Activated gamma-delta T cell treated with Interleukin-2 at 50 U/mL for 16 hours (primary cell): Measurements from ENCODE around the gene GARNL3.
A peak's percentile ranks its signal among the peaks of the same experiment; 100 is the strongest.

Experiments
- DNase-seq: peaks from one replicate; pipeline ENCODE4 v3.0.0-alpha.2; 2020

The GARNL3 gene

DNA sequence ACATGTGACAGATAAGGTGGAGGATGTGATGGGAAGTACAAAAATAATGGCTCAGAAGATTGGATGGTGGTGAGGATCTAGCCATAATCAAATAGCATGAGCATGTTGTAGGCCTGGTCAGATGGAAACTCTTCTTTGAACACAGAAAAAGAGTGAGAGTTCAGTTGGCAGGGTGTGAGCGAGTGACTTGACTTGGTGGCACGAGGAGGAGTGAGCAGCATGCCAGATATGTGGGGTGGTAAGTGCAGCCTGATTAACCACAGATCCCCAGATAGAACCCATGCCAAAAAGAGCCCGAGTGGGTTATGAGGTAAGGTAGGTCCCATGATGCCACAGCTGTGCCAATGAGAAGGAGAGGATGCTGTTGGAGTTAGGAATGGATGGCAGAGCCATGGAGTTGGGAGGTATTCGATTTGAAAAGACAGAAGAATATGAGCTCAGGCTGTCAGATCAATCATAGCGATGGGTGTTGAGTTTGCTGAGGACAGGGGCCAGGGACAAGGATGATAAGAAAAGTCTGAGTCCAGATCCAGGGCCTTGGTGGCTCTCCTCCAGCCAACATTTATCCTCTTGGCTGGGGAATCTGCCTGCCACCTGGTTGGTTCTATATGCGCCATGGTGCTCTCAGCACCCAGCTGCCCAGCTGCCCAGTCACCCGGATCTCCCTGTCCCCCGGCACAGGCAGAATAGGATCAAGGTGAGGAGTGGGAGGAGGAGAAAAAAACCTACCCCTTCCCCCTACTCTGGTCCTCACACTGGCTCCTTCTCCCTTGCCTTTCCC, 16.5 kb downstream of the GARNL3 start:
- DNase-seq = no peak

DNA sequence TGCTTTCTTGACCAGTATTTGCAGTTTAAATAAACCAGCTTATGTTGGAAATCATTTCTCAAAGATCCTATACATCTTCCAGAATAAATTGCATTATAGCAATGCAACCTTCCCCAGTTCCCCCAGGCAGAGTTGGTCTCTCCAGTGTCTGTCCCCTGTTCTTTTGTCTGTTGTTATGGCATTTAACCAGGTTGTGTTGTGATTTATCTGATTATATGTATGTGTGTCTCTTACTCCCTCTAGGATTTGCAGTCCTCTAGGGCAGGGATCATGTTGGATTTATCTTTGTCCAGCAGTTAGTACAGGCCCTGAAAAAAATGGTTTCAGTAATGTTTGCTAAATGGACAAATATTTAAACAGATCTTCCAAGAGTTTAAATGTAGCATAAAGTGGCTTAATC, 17.3 kb downstream of the GARNL3 start:
- no peak for DNase-seq

DNA sequence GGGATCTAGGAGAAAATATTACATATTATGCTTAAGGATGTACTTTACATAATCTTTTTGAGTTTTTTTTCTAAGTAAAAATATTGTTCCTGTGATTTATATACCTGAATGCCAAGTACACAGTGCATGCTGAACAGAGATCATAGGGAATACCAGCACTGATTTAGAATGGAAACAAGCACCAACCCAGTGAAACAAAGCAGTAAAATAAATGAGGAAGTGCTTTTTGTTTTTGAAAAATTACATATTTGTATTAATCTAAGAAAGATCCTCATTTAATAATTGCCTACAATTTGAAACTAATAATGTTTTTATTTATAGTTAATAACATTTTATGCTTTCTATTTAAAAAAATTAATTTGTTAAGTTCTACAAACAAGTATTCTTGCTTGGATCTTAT, 18.0 kb downstream of the GARNL3 start:
- DNase-seq = no peak

DNA sequence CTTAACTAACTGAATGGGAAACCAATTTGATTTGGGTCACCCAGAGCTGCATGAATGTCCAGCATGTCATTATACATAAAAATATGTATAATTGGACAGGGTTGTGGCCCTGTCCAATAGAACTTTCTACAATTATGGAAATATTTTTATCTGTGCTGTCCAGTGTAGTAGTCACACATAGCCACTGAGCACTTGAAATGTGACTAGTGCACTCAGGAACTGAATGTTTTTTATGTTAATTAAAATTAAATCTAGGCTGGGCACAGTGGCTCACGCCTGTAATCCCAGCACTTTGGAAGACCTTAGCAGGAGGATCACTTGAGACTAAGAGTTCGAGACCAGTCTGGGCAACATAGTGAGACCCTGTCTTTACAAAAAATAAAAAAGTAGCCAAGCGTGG, 18.6 kb downstream of the GARNL3 start:
- no peak for DNase-seq

DNA sequence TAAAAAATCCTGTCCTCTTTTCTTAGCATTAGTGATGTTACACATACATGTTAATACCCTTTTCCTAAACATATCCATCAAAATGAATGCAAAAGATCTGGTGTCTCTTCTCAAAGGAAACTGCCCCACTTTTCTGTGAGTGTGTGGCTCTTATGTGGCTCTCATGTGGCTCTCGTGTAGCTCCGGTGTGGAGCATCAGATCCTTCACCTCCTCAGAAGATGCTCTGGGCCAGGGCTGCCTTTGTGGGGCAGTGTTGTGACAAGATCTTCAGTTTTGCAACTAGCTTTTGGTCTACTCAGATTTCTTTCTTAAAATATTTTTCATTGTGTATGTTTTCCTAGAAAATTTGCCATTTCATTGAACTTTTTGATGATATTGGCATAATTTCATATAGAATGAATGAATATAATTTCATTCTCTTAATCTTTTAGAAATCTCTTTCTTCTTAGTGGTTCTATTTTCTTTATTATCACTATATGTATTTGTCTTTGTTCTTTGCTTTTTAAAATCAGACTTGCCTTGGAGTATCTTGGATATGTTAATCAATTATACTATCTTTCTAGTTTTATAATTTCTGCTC, 19.4 kb downstream of the GARNL3 start:
- no peak for DNase-seq

DNA sequence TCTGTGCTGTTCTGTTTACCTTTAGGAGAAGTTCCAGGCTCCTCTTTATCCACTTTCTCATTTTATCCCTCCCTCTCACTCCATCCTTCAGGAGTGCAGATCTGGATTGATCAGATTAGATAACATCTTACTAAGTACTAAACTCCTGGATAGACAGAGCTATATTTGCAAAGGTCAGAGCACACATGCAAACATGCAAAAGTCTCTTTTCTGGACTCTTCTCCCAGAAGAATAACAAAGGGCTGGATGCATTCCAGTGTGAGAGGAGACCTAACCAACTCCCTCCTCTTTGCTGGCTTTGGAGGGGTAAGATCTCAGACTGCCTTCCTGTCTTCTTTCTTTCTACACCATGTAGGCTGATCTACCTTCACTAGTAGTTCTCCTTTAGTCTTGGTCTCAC, 21.4 kb downstream of the GARNL3 start:
- DNase-seq = no peak

DNA sequence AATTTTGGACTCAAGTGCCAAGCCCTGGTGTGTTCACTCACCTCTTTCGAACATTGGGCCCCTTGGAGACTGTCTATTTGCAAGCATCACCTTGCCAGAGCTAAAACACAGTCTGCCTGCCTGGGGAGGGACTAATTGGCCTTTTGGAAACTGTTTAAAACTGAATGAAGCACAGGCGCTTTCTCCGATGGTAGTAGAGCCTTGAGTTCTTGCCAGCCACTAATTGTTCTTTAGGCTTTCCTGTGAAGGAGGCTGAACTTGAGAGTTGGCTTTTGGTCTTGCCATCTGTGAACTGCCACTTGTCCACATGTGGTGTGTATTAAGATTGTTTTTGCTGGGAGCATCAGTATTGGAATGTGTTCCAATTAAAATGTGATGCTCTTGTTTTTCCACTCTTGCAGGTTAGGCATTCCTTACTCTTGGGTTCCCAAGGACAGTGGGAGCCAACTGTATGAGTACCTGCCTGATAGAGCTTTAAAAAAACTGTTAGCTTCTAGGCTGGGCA, 26.0 kb downstream of the GARNL3 start:
- DNase-seq = no peak

DNA sequence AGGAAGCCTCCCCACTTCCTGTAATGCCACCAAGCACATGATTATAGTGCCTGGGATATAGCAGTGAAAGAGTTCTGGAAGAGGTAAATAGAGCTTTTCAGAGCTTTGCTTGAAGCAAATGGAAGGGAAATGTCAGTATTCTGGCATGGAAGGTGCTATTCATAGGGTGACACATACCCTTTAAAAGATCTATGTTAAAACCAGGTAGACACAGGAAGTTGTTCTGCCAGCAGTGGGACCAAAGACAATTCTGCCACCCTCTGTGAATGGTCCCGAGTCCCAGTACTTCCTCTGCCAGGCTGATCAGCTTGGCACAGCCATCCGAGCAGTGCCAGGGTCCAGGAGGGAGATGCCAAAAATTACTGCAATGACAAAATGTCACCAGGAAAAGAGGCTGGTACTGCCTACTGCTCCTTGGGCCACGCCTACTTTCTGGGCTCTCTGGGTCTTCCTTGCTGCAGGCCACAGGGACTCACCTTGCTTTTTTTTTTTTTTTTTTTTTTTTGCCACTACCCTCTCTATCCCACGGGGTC, 26.7 kb downstream of the GARNL3 start:
- DNase-seq = no peak

DNA sequence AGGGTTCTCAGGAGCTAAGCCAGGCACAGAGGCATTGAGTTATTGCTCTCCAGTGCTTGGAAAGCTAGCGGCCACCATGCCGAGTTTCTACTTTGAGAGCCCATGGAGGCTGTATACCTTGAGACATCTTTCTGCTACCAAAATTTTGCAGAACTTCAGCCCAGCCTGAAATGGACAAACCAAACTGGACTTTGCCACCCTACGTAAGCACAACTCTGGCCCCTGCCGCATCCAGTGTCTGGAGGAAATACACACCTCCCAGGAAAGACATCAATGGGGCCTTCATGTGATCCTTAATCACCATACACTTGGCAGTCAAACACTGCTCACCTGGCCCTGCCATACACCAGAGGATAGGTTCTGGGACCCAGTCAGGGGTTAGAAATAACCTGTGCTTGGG, 27.8 kb downstream of the GARNL3 start:
- DNase-seq = no peak

DNA sequence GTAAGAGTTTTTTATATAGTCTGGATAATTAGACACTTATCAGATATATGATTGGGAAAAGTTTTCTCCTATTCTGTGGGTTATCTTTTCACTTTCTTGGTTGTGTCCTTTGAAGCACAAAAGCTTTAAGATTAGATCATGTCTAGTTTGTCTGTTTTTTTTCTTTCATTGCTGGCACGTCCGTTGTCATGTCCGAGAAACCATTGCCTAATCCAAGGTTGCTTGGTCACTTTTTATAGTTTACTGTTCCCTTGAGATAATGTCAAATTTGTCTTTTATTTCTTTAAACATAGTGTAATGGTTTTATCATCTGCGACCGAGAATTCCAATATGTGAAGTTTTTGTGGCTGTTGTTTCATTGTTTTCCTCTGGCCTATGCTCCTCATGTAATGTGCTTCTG, 28.8 kb downstream of the GARNL3 start:
- DNase-seq = no peak

DNA sequence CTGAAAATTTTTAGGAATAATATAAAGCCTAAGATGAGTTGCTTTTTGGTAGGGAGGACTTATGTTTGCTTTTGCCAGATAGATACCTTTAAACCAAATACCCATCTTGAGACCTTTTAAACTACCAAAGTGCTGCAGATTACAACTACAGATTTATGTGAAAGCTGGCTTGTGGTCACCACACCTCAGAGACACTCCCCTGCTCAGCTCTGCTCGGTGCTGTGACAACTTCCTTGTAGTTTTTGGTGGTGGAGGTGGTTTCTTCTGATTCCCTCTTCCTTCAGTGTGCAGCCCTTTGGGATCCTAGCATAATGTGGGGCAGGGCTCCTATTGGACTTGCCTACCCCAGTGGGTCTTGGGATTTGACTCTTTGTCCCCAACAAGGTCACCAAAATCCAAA, 29.2 kb downstream of the GARNL3 start:
- DNase-seq = no peak

DNA sequence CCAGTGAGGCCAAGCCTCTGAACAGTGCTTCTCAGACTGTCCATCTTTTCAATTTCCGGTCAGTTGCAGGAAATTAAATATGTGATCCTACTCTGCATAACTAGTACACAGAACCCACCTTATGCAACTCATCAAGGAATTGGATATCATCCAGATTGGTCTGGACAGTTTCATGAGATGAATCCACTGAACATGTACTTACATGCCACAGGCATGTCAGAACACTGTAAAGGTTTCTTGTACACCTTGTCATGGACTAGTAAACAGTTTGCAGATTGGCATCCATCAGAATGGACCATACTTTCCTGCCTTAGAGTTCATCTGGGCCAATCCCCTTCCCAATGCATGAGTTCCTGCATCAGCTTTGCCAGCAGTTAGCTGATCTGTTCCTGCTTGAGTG, 30.4 kb downstream of the GARNL3 start:
- DNase-seq = no peak

DNA sequence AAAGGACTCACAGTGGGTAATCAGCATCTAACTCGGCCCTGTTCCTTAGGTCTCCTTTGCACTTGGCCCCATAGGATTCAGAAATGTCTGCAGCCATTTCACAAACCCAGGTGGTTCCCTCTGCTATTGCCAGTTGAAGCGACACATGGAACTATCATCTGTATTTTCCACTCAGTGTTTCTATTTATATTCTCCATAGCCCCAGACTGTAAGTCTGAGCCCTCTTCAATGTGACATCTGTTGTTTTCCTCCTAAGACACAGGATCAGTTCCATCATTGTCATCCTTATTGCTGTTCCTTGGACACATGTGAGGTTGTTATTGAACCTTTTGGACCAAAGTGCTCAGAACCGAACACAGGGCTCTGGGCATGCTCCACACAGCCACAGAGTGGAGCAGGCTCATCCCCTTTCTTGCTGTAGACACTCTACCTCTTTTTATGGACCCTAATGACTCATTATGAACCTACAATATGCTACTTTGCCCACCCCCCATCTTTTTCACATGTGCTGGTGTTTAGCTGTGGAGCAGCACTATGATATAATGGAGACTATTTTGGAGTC, 36.4 kb downstream of the GARNL3 start:
- DNase-seq = no peak

DNA sequence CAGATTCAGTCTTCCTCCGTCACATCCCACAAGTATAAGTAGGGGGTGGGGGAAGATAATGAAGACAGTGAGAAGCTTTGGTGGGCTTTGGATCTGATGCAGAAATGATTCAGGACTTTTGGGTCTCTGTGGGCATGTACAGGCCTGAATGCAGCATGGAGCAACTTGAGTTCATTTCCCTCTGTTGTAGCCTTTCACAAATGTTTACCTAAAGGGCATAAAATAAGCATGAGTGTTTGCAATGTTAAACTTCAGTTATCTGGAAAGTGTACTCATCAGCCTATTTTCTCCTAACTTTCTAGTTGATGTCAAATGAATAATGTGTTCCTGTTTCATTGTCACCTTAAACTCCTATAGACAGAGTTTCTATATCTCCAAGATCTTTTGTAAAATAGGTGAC, 39.3 kb downstream of the GARNL3 start:
- no peak for DNase-seq

DNA sequence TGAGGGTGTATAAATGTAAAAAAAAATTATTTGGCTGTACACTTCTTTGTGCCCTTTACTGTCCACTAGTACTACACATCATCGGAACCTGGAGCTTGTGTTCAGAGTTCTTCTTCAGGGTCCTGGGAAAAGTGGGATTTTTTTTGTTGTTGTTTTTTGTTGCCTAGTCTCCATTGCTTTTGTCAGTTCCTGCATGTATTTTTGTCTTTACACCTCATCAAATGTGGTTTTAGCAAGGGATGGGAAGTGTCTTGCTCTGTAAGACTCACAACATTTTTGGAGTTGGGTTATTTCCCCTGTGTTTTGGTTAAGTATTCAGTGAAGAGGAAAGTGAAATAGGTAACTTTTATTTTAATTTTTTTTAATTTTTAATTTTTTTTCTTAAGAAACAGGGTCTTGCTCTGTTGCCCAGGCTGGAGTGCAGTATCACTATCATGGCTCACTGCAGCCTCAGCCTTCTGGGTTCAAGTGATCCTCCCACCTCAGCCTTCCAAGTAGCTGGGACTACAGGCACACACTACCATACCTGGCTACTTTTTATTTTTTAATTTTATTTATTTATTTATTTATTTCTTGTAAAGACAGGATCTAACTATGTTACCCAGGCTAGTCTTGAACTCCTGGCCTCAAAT, 40.7 kb downstream of the GARNL3 start:
- DNase-seq = no peak

DNA sequence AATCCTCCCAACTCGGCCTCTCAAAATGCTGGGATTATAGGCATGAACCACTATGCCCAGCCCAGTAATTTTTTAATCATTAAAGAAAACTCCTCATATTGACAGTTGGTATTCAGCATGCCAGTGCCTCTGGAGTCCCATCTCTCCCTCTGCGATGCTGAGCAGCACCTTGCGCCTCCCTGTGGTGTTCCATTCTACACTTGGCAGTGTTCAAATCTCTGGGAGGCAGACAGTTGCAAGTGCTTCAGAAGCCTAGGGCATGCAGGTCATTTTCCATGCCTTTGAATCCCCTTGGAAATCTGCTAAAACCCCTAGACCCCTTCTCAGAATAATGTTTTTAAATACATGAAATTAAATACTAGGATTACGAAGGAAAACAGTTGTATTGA, 41.3 kb downstream of the GARNL3 start:
- DNase-seq = no peak

DNA sequence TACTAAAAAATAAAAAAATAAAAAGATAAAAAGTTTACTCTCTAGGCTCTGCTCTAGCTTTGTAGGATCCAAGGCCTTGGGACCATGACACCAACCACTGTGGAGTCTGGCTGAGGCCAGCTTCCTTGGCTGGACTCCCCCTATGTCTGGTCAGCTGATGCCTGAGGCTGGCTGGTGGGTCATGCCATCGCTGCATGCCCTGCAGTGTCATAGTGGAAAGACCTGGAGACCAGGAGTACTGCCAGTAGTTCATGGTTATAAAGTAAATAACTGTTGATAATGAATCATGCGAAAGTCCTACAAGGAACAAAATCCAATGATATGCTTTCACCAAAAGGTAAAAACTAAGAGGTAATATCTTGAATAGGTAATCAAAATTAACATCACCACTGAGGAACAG, 43.2 kb downstream of the GARNL3 start:
- no peak for DNase-seq

DNA sequence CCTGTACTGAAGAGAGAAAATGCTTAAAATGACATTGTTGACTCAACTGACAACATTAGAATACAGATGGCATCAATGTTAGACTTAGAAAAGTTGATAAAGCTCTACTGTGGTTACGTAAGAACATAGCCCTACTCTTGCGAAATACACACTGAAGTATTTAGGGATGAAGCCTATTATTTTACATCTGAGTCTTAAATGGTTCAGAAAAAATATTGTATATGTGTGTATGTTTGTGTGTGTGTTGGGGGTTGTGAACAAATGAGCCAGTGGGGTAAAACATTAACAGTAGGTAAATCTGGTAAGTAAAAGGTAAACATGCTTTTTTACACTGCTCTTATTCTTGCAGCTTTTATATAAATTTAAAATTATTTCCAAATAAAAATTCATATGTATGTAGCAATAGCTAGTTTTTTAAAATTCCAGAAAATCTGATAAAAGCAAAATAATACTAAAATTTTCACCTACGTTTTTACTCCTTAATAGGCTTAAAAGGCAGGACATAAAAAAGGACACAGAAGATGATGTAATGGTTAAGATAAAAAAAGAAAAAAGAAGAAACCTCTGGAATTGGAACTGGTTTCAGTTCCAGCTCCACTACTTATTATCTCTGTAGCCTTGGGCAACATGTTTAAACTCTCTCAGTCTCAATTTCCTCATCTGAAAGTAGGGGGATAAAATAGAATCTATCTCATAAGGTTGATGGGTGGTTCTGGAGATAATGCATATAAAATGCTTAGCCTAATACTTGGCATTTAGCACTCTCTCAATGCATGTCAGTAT, 44.3 kb downstream of the GARNL3 start:
- DNase-seq = no peak

DNA sequence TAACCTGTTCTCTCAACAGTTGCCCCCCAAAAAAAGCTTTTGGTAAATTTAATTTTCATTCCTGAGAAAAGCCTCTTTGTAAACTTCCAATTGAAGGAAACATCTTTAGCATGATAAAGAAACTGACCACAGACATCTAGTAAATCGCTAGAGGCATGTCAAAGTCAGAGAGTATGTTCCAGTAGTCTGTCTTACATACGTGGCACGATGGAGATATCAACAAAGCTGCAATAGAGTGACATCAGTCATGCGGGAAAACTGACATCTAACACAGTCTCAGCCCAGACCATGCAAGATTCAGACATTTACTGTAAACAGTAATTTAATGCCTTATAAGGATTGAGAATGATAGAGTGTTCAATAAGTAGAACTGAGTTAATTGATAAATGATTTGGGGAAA, 45.1 kb downstream of the GARNL3 start:
- DNase-seq = no peak

DNA sequence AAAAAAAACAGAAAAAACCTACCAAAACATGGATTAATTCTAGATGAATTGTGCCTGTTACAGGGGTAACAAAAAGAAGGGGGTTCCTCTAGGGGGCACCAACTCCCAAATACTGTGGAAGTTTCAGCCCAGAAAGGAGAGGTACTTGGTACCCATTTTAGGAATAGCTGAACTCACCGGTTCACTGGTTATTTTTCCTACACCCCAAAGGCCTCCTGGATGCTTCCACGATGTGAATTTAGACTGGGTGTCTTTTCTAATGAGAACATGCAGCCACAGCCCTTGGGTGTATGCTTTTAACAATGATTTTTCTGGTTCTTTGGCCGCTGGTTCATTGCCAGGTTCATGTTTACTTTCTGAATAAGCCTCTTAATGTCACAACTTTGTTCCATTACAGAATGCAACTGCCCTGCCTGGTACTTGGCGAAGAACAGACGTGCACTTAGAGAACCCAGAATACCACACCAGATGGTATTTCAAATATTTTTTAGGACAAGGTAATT, 46.7 kb downstream of the GARNL3 start:
- DNase-seq = peak; percentile 15

DNA sequence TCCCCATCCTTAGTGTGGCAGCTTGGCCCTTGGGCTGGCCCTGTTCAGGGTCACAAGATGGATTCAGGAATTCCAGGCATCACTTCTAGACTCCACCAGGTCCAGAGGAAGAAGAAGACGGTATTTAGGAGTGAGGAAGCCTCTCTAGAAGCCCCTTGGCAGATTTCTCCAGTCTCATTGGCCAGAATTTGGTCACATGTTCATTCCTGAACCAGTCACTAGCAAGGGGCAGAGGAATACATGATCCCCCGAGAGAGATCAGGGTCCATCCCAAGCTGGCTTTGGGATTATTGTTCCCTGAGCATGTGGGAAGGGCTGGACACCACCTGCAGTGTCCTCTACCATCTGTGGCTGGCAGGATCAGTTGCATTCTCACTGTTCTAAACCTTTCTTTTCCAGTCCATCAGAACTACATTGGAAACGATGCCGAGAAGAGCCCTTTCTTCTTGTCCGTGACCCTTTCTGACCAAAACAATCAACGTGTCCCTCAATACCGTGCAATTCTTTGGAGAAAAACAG, 48.5 kb downstream of the GARNL3 start:
- no peak for DNase-seq

DNA sequence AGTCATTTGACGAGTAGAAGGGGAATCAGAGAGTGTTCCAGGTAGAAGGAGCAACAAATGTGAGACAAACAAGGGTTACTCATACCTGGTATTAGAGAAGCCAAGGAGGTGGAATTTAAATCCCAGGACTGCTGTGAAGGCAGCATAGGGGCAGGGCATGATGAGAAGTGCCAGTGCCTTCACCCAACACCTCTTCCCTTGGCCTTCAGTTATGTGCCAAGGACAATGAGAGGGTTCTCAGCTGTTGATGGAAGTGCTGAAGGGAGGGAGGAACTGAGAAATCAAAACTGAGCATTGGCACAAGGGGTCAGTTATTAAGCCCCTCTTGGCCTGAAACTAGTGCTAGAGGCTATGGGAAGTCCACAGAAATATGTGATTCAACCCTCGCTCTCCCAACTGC, 50.3 kb downstream of the GARNL3 start:
- no peak for DNase-seq
